WTC11 (cell line): ENCODE data around the gene TOP2A. TPM values are rescaled to one million over a fixed set of nuclear protein-coding genes. Genes with fewer than 3 reads are reported as not detected.
"Not testable (repeated sequence)": the region's sequence is repeated elsewhere in the genome, so short reads cannot be mapped to it uniquely, and the experiment has no call there.

Experiments used
- ATAC-seq: fragments of 200-7000 bp; cut with Tn5 transposase; 2 replicates; pipeline ENCODE4 v1.10.0; 2021; ENCODE audit warnings: mild to moderate bottlenecking, moderate library complexity
- CTCF ChIA-PET: fragments of 300-600 bp; sonication (Branson Sonifier 250); formaldehyde crosslinking; loops from one replicate; lab custom pipeline; 2021; ENCODE audit warnings: antibody characterized with exemption; lab: Charles Lee
- POLR2A ChIA-PET: fragments of 350-600 bp; sonication (Branson Sonifier 250); formaldehyde crosslinking; loops from one replicate; lab custom pipeline; 2021; ENCODE audit warnings: antibody characterized with exemption; lab: Charles Lee
- DNase-seq: peaks from one replicate; pipeline ENCODE4 v3.0.0; 2021; ENCODE audit warnings: low spot score
- H3K27ac Mint-ChIP-seq: 2 replicates; pipeline ENCODE4 v1.8.0; 2021; ENCODE audit warnings: mixed read lengths
- H3K27me3 Mint-ChIP-seq: 2 replicates; pipeline ENCODE4 v1.8.0; 2021; ENCODE audit warnings: low read depth, mild to moderate bottlenecking, moderate library complexity, mixed read lengths
- H3K36me3 Mint-ChIP-seq: 2 replicates; pipeline ENCODE4 v1.8.0; 2021; ENCODE audit warnings: mixed read lengths
- H3K4me1 Mint-ChIP-seq: 2 replicates; pipeline ENCODE4 v1.8.0; 2022; ENCODE audit warnings: mixed read lengths
- H3K4me3 Mint-ChIP-seq: 2 replicates; pipeline ENCODE4 v1.8.0; 2021; ENCODE audit warnings: mild to moderate bottlenecking, moderate library complexity, mixed read lengths
- H3K9me3 Mint-ChIP-seq: 2 replicates; pipeline ENCODE4 v1.8.0; 2021; ENCODE audit warnings: mixed read lengths
- ELF4 ChIP-seq: sonication (generic); formaldehyde crosslinking; IDR thresholded peaks from 2 replicates; pipeline ENCODE4 v1.8.1; 2022; ENCODE audit warnings: low read depth, mild to moderate bottlenecking, moderate library complexity, missing genetic modification reagents
- FOXK1 ChIP-seq: sonication (generic); formaldehyde crosslinking; IDR thresholded peaks from 2 replicates; pipeline ENCODE4 v1.8.0; 2022; ENCODE audit warnings: mild to moderate bottlenecking, moderate library complexity, missing genetic modification reagents
- FOXP1 ChIP-seq: sonication (generic); formaldehyde crosslinking; IDR thresholded peaks from 2 replicates; pipeline ENCODE4 v1.8.0; 2022; ENCODE audit warnings: missing genetic modification reagents, mild to moderate bottlenecking, moderate library complexity, borderline replicate concordance
- KAT7 ChIP-seq: sonication (generic); formaldehyde crosslinking; IDR thresholded peaks from 2 replicates; pipeline ENCODE4 v1.8.1; 2023; ENCODE audit warnings: missing genetic modification reagents, mild to moderate bottlenecking, borderline replicate concordance
- PRRX2 ChIP-seq: fragments of 250-450 bp; sonication (Bioruptor Pico); IDR thresholded peaks from 2 replicates; pipeline ENCODE4 v1.8.0; 2021; ENCODE audit warnings: mild to moderate bottlenecking
- SOX15 ChIP-seq: fragments of 250-450 bp; sonication (Bioruptor Pico); IDR thresholded peaks from 2 replicates; pipeline ENCODE4 v1.9.0; 2021; ENCODE audit warnings: mild to moderate bottlenecking
- ZBTB21 ChIP-seq: sonication (generic); formaldehyde crosslinking; IDR thresholded peaks from 2 replicates; pipeline ENCODE4 v1.8.1; 2023; ENCODE audit warnings: mild to moderate bottlenecking, missing genetic modification reagents, borderline replicate concordance
- ZNF121 ChIP-seq: sonication (generic); formaldehyde crosslinking; IDR thresholded peaks from 2 replicates; pipeline ENCODE4 v1.8.0; 2023; ENCODE audit warnings: missing genetic modification reagents
- ZNF232 ChIP-seq: sonication (generic); formaldehyde crosslinking; IDR thresholded peaks from 2 replicates; pipeline ENCODE4 v1.8.0; 2022; ENCODE audit warnings: mild to moderate bottlenecking, missing genetic modification reagents
- total RNA-seq: library from RNA; stranded (reverse); gene quantifications from 3 replicates; pipeline ENCODE4 v1.2.3, GENCODE V29; 2021
- TF ChIP-seq, protein P1 (sequence below): sonication (generic); formaldehyde crosslinking; IDR thresholded peaks from 2 replicates; pipeline ENCODE4 v1.8.1; 2023; ENCODE audit warnings: mild to moderate bottlenecking, missing genetic modification reagents, borderline replicate concordance
- TF ChIP-seq, protein P2 (sequence below): sonication (generic); formaldehyde crosslinking; IDR thresholded peaks from 2 replicates; pipeline ENCODE4 v1.8.1; 2023; ENCODE audit warnings: mild to moderate bottlenecking, missing genetic modification reagents
- TF ChIP-seq, protein P3 (sequence below): fragments of 200-600 bp; IDR thresholded peaks from 2 replicates; pipeline ENCODE4 v1.8.0; 2022; ENCODE audit warnings: antibody characterized with exemption

The TOP2A gene
- total RNA-seq, 1 experiment from 2014 or later = 307 TPM

DNA sequence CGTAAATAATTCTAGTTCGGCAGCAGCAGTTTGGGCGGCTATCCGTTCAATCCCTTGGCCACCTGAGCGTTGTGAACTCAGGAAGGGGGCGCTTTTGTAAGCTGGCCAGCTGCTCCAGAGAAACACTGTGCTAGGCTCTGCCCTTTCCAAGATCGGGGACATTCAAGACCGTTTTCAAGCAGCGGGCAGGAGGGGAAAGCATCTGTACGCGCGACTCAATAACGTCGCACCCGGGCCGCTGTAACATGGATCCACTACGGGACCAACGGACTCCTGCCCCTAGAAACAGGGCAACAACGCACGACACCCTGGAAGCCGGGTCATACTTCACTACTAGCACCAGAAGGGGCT is 463 bp downstream of the TOP2A start:
- CTCF ChIA-PET = interaction anchor here (0.7 to 8.7 kb wide), 27 partner anchors 8 to 304 kb away, joined by 3 to 125 read pairs (median 5); partner anchors contain the start of genes GJD3 and IGFBP4
- H3K4me1 Mint-ChIP-seq = peaks cover 52% of the 10 kb centered on the region
- no peak for DNase-seq

DNA sequence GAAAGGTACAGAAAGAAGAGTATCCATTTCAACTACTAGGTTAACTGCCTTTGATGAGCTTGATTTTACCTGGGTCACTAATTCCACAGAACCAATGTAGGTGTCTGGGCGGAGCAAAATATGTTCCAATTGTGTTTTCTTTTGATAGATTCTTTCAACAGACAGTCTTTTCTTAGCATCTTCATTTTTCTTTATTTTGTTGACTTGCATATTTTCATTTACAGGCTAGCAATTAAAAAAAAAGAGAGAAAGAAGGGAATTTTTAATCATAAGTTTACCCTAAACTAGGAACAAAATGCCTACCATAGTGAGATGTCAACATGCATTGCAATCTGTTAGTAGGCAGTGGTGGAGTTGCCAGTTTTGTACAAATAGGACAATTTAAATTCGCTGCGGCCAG is 1.0 kb downstream of the TOP2A start:
- H3K36me3 Mint-ChIP-seq = peaks cover 44% of the 10 kb centered on the region
- DNase-seq (no peak), ATAC-seq (no peak)
- no peak overlapping the region for H3K27ac Mint-ChIP-seq
- POLR2A ChIA-PET = interaction anchor here (1.2 kb wide), 1 partner anchor 60 kb away, joined by 3 read pairs; no protein-coding TSS in a partner anchor
- no peaks in the 10 kb centered on the region for H3K27me3 Mint-ChIP-seq
- H3K4me1 Mint-ChIP-seq = peaks cover 53% of the 10 kb centered on the region
- CTCF ChIA-PET = interaction anchor here (0.9 to 8.7 kb wide), 11 partner anchors 9 to 143 kb away, joined by 3 to 125 read pairs (median 16); partner anchors contain the start of gene GJD3
- H3K9me3 Mint-ChIP-seq = no peaks in the 10 kb centered on the region
- TF ChIP-seq FOXK1 (CRISPR knock-in tag) = no peak
- no peak for TF ChIP-seq ZNF232 (CRISPR knock-in tag)
- H3K4me3 Mint-ChIP-seq = peak overlapping the region; percentile 97

More for the DNA sequence above, 463 bp downstream of the TOP2A start:
- POLR2A ChIA-PET = interaction anchor here (0.7 to 1.5 kb wide), 3 partner anchors 27 to 116 kb away, joined by 3 to 7 read pairs (median 4); no protein-coding TSS in a partner anchor
- no peaks in the 10 kb centered on the region for H3K9me3 Mint-ChIP-seq
- peaks cover 39% of the 10 kb centered on the region for H3K36me3 Mint-ChIP-seq
- TF ChIP-seq PRRX2 (CRISPR knock-in tag) (no peak), ZBTB21 (CRISPR knock-in tag) (no peak), KAT7 (0 out of 2 replicates have a peak, but pooled peaks have one; percentile 46), FOXP1 (CRISPR knock-in tag) (no peak), SOX15 (CRISPR knock-in tag) (no peak), ZNF121 (peak; percentile 98)
- TF ChIP-seq, protein P1, sequence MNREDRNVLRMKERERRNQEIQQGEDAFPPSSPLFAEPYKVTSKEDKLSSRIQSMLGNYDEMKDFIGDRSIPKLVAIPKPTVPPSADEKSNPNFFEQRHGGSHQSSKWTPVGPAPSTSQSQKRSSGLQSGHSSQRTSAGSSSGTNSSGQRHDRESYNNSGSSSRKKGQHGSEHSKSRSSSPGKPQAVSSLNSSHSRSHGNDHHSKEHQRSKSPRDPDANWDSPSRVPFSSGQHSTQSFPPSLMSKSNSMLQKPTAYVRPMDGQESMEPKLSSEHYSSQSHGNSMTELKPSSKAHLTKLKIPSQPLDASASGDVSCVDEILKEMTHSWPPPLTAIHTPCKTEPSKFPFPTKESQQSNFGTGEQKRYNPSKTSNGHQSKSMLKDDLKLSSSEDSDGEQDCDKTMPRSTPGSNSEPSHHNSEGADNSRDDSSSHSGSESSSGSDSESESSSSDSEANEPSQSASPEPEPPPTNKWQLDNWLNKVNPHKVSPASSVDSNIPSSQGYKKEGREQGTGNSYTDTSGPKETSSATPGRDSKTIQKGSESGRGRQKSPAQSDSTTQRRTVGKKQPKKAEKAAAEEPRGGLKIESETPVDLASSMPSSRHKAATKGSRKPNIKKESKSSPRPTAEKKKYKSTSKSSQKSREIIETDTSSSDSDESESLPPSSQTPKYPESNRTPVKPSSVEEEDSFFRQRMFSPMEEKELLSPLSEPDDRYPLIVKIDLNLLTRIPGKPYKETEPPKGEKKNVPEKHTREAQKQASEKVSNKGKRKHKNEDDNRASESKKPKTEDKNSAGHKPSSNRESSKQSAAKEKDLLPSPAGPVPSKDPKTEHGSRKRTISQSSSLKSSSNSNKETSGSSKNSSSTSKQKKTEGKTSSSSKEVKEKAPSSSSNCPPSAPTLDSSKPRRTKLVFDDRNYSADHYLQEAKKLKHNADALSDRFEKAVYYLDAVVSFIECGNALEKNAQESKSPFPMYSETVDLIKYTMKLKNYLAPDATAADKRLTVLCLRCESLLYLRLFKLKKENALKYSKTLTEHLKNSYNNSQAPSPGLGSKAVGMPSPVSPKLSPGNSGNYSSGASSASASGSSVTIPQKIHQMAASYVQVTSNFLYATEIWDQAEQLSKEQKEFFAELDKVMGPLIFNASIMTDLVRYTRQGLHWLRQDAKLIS (CRISPR knock-in tag) = no peak
- H3K4me3 Mint-ChIP-seq = peak overlapping the region; percentile 97
- no peak overlapping the region for H3K27ac Mint-ChIP-seq
- peak; percentile 3; the same call in 1 of the 2 replicates for ATAC-seq
- no peaks in the 10 kb centered on the region for H3K27me3 Mint-ChIP-seq

DNA sequence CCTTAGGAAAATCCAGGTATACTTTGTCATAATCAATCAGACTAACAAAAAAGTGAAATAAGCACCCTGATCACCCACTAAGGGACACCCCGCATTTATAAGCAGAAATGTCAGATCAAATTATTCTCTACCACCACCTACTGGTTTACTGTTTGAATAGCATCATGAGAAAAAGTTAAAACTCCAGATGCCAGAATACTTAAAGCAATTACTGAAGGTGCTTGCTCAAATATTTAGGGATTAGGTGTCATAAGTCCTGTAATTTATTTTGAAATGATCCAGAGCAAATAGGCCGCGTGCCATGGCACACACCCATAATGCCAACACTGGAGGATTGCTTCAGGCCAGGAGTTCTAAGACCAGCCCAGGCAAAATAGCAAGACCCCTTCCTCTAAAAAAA is 2.3 kb downstream of the TOP2A start:
- Mint-ChIP-seq H3K36me3 (peaks cover 56% of the 10 kb centered on the region), H3K4me1 (peaks cover 59% of the 10 kb centered on the region), H3K4me3 (peak overlapping the region; percentile 54), H3K9me3 (no peaks in the 10 kb centered on the region), H3K27ac (peak overlapping the region; percentile 41; the same call in 1 of the 2 replicates), H3K27me3 (no peaks in the 10 kb centered on the region)
- TF ChIP-seq, protein P2, sequence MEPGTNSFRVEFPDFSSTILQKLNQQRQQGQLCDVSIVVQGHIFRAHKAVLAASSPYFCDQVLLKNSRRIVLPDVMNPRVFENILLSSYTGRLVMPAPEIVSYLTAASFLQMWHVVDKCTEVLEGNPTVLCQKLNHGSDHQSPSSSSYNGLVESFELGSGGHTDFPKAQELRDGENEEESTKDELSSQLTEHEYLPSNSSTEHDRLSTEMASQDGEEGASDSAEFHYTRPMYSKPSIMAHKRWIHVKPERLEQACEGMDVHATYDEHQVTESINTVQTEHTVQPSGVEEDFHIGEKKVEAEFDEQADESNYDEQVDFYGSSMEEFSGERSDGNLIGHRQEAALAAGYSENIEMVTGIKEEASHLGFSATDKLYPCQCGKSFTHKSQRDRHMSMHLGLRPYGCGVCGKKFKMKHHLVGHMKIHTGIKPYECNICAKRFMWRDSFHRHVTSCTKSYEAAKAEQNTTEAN (CRISPR knock-in tag) = no peak
- TF ChIP-seq ELF4 (CRISPR knock-in tag) = no peak
- TF ChIP-seq, protein P3, sequence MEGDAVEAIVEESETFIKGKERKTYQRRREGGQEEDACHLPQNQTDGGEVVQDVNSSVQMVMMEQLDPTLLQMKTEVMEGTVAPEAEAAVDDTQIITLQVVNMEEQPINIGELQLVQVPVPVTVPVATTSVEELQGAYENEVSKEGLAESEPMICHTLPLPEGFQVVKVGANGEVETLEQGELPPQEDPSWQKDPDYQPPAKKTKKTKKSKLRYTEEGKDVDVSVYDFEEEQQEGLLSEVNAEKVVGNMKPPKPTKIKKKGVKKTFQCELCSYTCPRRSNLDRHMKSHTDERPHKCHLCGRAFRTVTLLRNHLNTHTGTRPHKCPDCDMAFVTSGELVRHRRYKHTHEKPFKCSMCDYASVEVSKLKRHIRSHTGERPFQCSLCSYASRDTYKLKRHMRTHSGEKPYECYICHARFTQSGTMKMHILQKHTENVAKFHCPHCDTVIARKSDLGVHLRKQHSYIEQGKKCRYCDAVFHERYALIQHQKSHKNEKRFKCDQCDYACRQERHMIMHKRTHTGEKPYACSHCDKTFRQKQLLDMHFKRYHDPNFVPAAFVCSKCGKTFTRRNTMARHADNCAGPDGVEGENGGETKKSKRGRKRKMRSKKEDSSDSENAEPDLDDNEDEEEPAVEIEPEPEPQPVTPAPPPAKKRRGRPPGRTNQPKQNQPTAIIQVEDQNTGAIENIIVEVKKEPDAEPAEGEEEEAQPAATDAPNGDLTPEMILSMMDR = peak; percentile 26; the same call in 1 of the 2 replicates
- ATAC-seq = no peak
- POLR2A ChIA-PET = no interaction called here
- DNase-seq = no peak
- CTCF ChIA-PET = interaction anchor here (1.7 to 8.7 kb wide), 6 partner anchors 11 to 145 kb away, joined by 4 to 125 read pairs (median 22); partner anchors contain the start of gene GJD3

DNA sequence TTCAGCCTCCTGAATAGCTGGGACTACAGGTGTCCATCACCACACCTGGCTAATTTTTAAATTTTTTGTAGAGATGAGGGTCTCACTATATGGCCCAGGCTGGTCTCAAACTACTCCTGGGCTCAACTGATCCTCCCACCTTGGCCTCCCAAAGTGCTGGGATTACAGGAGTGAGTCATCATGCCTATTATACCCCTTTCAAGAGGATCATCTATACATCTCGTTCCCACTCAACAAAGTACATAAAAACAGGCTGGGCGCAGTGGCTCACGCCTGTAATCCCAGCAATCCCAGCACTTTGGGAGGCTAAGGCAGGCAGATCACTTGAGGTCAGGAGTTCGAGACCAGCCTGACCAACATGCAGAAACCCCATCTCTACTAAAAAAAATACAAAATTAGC is 3.4 kb downstream of the TOP2A start:
- ATAC-seq, POLR2A ChIA-PET, H3K27ac Mint-ChIP-seq, H3K4me3 Mint-ChIP-seq, H3K27me3 Mint-ChIP-seq, H3K9me3 Mint-ChIP-seq, DNase-seq: not testable (repeated sequence)
- Mint-ChIP-seq H3K36me3 (peaks cover 67% of the 10 kb centered on the region), H3K4me1 (peaks cover 63% of the 10 kb centered on the region)
- CTCF ChIA-PET = interaction anchor here (0.8 to 4.1 kb wide), 3 partner anchors 33 to 119 kb away, joined by 3 to 41 read pairs (median 4); no protein-coding TSS in a partner anchor
